22Rv1 (cell line): ENCODE results near the gene LRRC61.
"Not testable (repeated sequence)": the region's sequence is repeated elsewhere in the genome, so short reads cannot be mapped to it uniquely, and the experiment has no call there.

ENCODE experiments used
- CTCF ChIP-seq: fragments of 450-650 bp; IDR thresholded peaks from 2 replicates; pipeline ENCODE4 v1.5.1; 2017; ENCODE audit warnings: mild to moderate bottlenecking
- ZFX ChIP-seq: fragments of 450-650 bp; IDR thresholded peaks from 2 replicates; pipeline ENCODE4 v1.6.1; 2017; ENCODE audit warnings: antibody characterized with exemption, borderline replicate concordance

GRCh38 chr7:150278383-150278782, 44.8 kb upstream of the LRRC61 start:
- not testable (repeated sequence) for TF ChIP-seq CTCF, ZFX
